ENCODE results near the gene LENG8. TPM values are rescaled to one million over a fixed set of nuclear protein-coding genes. Genes with fewer than 3 reads are reported as not detected.

The LENG8 gene
- polyA plus RNA-seq, 3 donors: 3.6 to 341 (median 5.8) TPM

DNA sequence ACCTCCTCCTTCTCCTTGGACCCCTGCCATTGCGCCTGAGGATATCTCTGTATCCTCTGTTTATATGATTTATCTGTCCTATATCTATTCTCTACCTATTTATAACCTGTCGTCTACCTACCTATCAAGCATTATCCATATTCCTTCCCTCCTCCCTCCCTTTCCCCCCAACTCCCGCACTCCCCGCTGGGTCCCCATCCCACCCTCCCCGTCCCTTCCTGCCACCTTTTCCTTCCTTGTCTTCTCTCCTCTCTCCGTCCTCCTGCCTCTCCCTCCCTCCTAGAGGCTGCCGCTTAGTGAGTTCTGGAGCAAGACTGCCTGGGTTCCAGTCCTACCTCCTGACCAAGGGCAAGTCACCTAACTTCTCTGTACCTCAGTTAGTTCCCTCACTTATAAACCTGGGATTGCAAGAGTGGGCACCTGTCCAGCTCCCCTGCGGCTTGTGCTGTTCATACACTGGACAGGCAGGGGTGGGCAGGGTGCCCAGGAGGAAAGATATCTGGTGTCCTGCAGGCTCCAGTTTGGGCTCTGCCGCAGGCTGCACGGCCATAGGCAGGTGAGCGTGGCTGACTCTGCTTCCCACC lies 17.7 kb upstream of the LENG8 start:
- Histone ChIP-seq H3K27me3 (ENCODE audit: control insufficient read depth in 2 of 2, insufficient read depth in 2 of 2, low read length in 2 of 2) (peaks cover 2 to 48% of the 10 kb centered on the region in 2 donors), H3K4me2 (replicated peaks; ENCODE audit: extremely low read depth, low read length, poor library complexity, severe bottlenecking) (peak overlapping the region; percentile 74), H3K4me1 (ENCODE audit: control insufficient read depth in 1 of 2, insufficient read depth in 2 of 2, low read length in 2 of 2) (peaks cover 3 to 16% of the 10 kb centered on the region in 2 donors), H3K4me3 (replicated peaks in 1 of 3; ENCODE audit: low read depth in 2 of 3, low read length in 3 of 3) (peak overlapping the region in 1 of 3 experiments; percentile 58), H3K9me3 (replicated peaks in 1 of 2; ENCODE audit: control insufficient read depth in 1 of 2, insufficient read depth in 1 of 2, low read length in 2 of 2) (no peaks in the 10 kb centered on the region), H4K20me1 (ENCODE audit: insufficient read depth, low read length) (peaks cover 19% of the 10 kb centered on the region), H2AFZ (ENCODE audit: insufficient read depth, low read depth, low read length, poor library complexity, severe bottlenecking) (no peak overlapping the region), H3K79me2 (ENCODE audit: insufficient read depth, low read length) (no peaks in the 10 kb centered on the region), H3K9ac (ENCODE audit: insufficient read depth, low read length, poor library complexity, severe bottlenecking) (no peak overlapping the region), H3K27ac (ENCODE audit: low read depth in 1 of 2, low read length in 2 of 2) (no peak overlapping the region), H3K36me3 (replicated peaks in 1 of 2; ENCODE audit: control insufficient read depth in 1 of 2, insufficient read depth in 2 of 2, low read length in 2 of 2) (no peaks in the 10 kb centered on the region)
- Mint-ChIP-seq H3K36me3 (peaks cover 0 to 1% of the 10 kb centered on the region in 2 donors), H3K4me3 (peak overlapping the region in 1 of 2 donors; percentile 81), H3K4me1 (peaks cover 7% of the 10 kb centered on the region), H3K27me3 (ENCODE audit: low read depth in 3 of 3) (peaks cover 38 to 73% (median 56%) of the 10 kb centered on the region in 3 donors), H3K9me3 (peaks cover 0 to 4% (median 0%) of the 10 kb centered on the region in 7 donors), H3K27ac (peak overlapping the region in 1 of 7 donors; percentile 78)
- WGBS (ENCODE audit: insufficient coverage): 34% methylated on average over 9 of the region's 11 CpGs
- no peak for DNase-seq
- no peak for TF ChIP-seq CTCF (IDR thresholded peaks at IDR 0.05)
- intact Hi-C loops (cut with micrococcal nuclease): no loop called here

DNA sequence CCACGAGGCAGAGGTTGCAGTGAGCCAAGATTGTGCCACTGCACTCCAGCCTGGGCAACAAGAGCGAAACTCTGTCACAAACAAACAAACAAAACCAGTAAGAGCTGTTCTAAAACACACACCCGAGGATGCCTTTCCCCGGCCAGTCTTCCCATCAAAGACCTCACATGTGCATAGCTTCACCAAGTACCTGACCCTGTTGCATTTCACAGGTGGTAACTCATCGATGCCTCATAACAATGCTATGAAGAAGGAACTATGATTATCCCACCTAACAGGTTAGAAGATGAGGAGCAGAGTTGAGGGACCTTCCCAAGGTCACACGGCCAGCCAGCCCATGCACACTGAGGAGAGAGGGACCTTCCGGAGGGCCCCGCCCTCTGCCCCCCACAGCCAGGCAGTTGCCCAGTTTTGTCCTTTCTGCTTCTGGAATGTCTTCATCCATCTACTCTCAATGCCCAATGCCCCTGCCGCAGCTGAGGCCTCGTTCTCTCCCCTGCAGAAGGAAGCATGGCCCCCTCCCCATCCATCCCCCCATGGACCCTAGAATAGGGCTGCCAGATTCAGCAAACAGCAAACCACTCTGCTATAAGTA lies 16.8 kb upstream of the LENG8 start:
- H3K36me3 Mint-ChIP-seq: peaks cover 2 to 10% of the 10 kb centered on the region in 2 donors
- Histone ChIP-seq H3K4me3 (replicated peaks in 1 of 3; ENCODE audit: low read depth in 2 of 3, low read length in 3 of 3) (no peak overlapping the region), H3K27ac (ENCODE audit: low read depth in 1 of 2, low read length in 2 of 2) (no peak overlapping the region), H3K9me3 (replicated peaks in 1 of 2; ENCODE audit: control insufficient read depth in 1 of 2, insufficient read depth in 1 of 2, low read length in 2 of 2) (no peaks in the 10 kb centered on the region), H2AFZ (ENCODE audit: insufficient read depth, low read depth, low read length, poor library complexity, severe bottlenecking) (no peak overlapping the region), H3K36me3 (replicated peaks in 1 of 2; ENCODE audit: control insufficient read depth in 1 of 2, insufficient read depth in 2 of 2, low read length in 2 of 2) (no peaks in the 10 kb centered on the region), H3K4me1 (ENCODE audit: control insufficient read depth in 1 of 2, insufficient read depth in 2 of 2, low read length in 2 of 2) (peaks cover 3 to 16% of the 10 kb centered on the region in 2 donors), H3K27me3 (ENCODE audit: control insufficient read depth in 2 of 2, insufficient read depth in 2 of 2, low read length in 2 of 2) (peaks cover 2 to 44% of the 10 kb centered on the region in 2 donors), H3K4me2 (replicated peaks; ENCODE audit: extremely low read depth, low read length, poor library complexity, severe bottlenecking) (no peak overlapping the region), H3K9ac (ENCODE audit: insufficient read depth, low read length, poor library complexity, severe bottlenecking) (no peak overlapping the region), H4K20me1 (ENCODE audit: insufficient read depth, low read length) (peaks cover 27% of the 10 kb centered on the region), H3K79me2 (ENCODE audit: insufficient read depth, low read length) (no peaks in the 10 kb centered on the region)
- 92% methylated on average over 9 of the region's 10 CpGs for WGBS (ENCODE audit: insufficient coverage)
- no peak overlapping the region for H3K27ac Mint-ChIP-seq
- no peak for TF ChIP-seq CTCF (IDR thresholded peaks at IDR 0.05)
- no peak for DNase-seq
- H3K4me1 Mint-ChIP-seq: peaks cover 7% of the 10 kb centered on the region
- intact Hi-C loops (cut with micrococcal nuclease): no loop called here
- peaks cover 0 to 4% (median 0%) of the 10 kb centered on the region in 7 donors for H3K9me3 Mint-ChIP-seq
- H3K27me3 Mint-ChIP-seq (ENCODE audit: low read depth in 3 of 3): peaks cover 34 to 66% (median 49%) of the 10 kb centered on the region in 3 donors
- H3K4me3 Mint-ChIP-seq: peak overlapping the region in 1 of 2 donors; percentile 63

Data from CD14-positive monocyte (primary cell).